GM15510 (cell line): ENCODE data around the gene NEU1.

Experiments used
- POLR2A ChIP-seq: IDR thresholded peaks from 3 replicates; pipeline ENCODE4 v1.6.1; 2011; ENCODE audit warnings: borderline replicate concordance; ENCODE audit not compliant: insufficient read length; ENCODE audit errors: extremely low read depth

NEU1 gene

GRCh38 chr6:31814677-31815024 is 48.0 kb downstream of the NEU1 start:
- peak; percentile 11 for TF ChIP-seq POLR2A

- TF ChIP-seq POLR2A, result no peak
These were observed 49.2 kb downstream of the NEU1 start for GRCh38 chr6:31813465-31813849.

GRCh38 chr6:31811645-31812044 is 51.0 kb downstream of the NEU1 start:
- no peak for TF ChIP-seq POLR2A
